ENCODE measurements around the gene TMEM145. TPM values are rescaled to one million over a fixed set of nuclear protein-coding genes. Genes with fewer than 3 reads are reported as not detected.
"Not testable (repeated sequence)": the region's sequence is repeated elsewhere in the genome, so short reads cannot be mapped to it uniquely, and the experiment has no call there.

The TMEM145 gene
- total RNA-seq, 1 donor from 2014 or later = not detected

- POLR2A ChIA-PET = no interaction called here
- DNase-seq = no peak
- intact Hi-C loops (cut with micrococcal nuclease) = no loop called here
- Mint-ChIP-seq H3K27me3 (peaks cover 5% of the 10 kb centered on the region), H3K27ac (no peak overlapping the region), H3K4me3 (no peak overlapping the region), H3K9me3 (no peaks in the 10 kb centered on the region), H3K36me3 (ENCODE audit: low read depth) (peaks cover 2% of the 10 kb centered on the region), H3K4me1 (peaks cover 21% of the 10 kb centered on the region)
- CTCF ChIA-PET = interaction anchor here (1.4 kb wide), 1 partner anchor 72 kb away, joined by 4 read pairs; no protein-coding TSS in a partner anchor
- ATAC-seq (ENCODE audit: low read depth) = no peak
- TF ChIP-seq CTCF (IDR thresholded peaks at IDR 0.05) = no peak
Observed at GRCh38 chr19:42328106-42328505, 15.0 kb downstream of the TMEM145 start.

- no peak for DNase-seq
- ChIA-PET CTCF (no interaction called here), POLR2A (no interaction called here)
- Mint-ChIP-seq H3K27ac (no peak overlapping the region), H3K36me3 (ENCODE audit: low read depth) (peaks cover 2% of the 10 kb centered on the region), H3K9me3 (no peaks in the 10 kb centered on the region), H3K4me1 (peaks cover 24% of the 10 kb centered on the region), H3K27me3 (peaks cover 5% of the 10 kb centered on the region), H3K4me3 (no peak overlapping the region)
- no peak for ATAC-seq (ENCODE audit: low read depth)
- no peak for TF ChIP-seq CTCF (IDR thresholded peaks at IDR 0.05)
- intact Hi-C loops (cut with micrococcal nuclease) = no loop called here
Observed at GRCh38 chr19:42328854-42329253, 15.7 kb downstream of the TMEM145 start.

- Mint-ChIP-seq H3K27ac (no peak overlapping the region), H3K4me3 (no peak overlapping the region), H3K36me3 (ENCODE audit: low read depth) (peaks cover 2% of the 10 kb centered on the region), H3K27me3 (no peaks in the 10 kb centered on the region), H3K4me1 (peaks cover 18% of the 10 kb centered on the region), H3K9me3 (no peaks in the 10 kb centered on the region)
- ChIA-PET CTCF (no interaction called here), POLR2A (no interaction called here)
- intact Hi-C loops (cut with micrococcal nuclease) = no loop called here
- ATAC-seq (ENCODE audit: low read depth) (no peak), DNase-seq (no peak)
- TF ChIP-seq CTCF (IDR thresholded peaks at IDR 0.05) = no peak
Observed at GRCh38 chr19:42330241-42330711, 17.2 kb downstream of the TMEM145 start.

GRCh38 chr19:42331333-42331732, 18.2 kb downstream of the TMEM145 start:
- H3K9me3 Mint-ChIP-seq; H3K4me3 Mint-ChIP-seq; H3K27me3 Mint-ChIP-seq; DNase-seq; H3K27ac Mint-ChIP-seq; H3K36me3 Mint-ChIP-seq (ENCODE audit: low read depth); ATAC-seq (ENCODE audit: low read depth); intact Hi-C loops (cut with micrococcal nuclease): not testable (repeated sequence)
- ChIA-PET CTCF (interaction anchor here (1.0 to 1.7 kb wide), 2 partner anchors 26 to 69 kb away, joined by 3 read pairs; no protein-coding TSS in a partner anchor), POLR2A (interaction anchor here (0.6 kb wide), 1 partner anchor 456 kb away, joined by 4 read pairs; no protein-coding TSS in a partner anchor)
- peaks cover 14% of the 10 kb centered on the region for H3K4me1 Mint-ChIP-seq

- Mint-ChIP-seq H3K27me3 (no peaks in the 10 kb centered on the region), H3K4me3 (no peak overlapping the region), H3K27ac (no peak overlapping the region), H3K36me3 (ENCODE audit: low read depth) (no peaks in the 10 kb centered on the region), H3K4me1 (peaks cover 7% of the 10 kb centered on the region), H3K9me3 (no peaks in the 10 kb centered on the region)
- CTCF ChIA-PET = interaction anchor here (1.0 to 1.7 kb wide), 2 partner anchors 26 to 68 kb away, joined by 3 read pairs; no protein-coding TSS in a partner anchor
- intact Hi-C loops (cut with micrococcal nuclease) = no loop called here
- no peak for ATAC-seq (ENCODE audit: low read depth)
- no peak for TF ChIP-seq CTCF (IDR thresholded peaks at IDR 0.05)
- DNase-seq = no peak
- POLR2A ChIA-PET = no interaction called here
Observed at GRCh38 chr19:42332059-42332458, 18.9 kb downstream of the TMEM145 start.

- Mint-ChIP-seq H3K27me3 (no peaks in the 10 kb centered on the region), H3K4me1 (peaks cover 2% of the 10 kb centered on the region), H3K4me3 (no peak overlapping the region), H3K36me3 (ENCODE audit: low read depth) (peaks cover 2% of the 10 kb centered on the region), H3K9me3 (no peaks in the 10 kb centered on the region), H3K27ac (no peak overlapping the region)
- no peak for ATAC-seq (ENCODE audit: low read depth)
- DNase-seq = no peak
- intact Hi-C loops (cut with micrococcal nuclease) = no loop called here
- TF ChIP-seq CTCF (IDR thresholded peaks at IDR 0.05) = no peak
- CTCF ChIA-PET = interaction anchor here (1.7 kb wide), 1 partner anchor 67 kb away, joined by 3 read pairs; no protein-coding TSS in a partner anchor
- POLR2A ChIA-PET = no interaction called here
Observed at GRCh38 chr19:42333018-42333417, 19.9 kb downstream of the TMEM145 start.
